Smooth muscle cell (in vitro differentiated cells): ENCODE measurements around the gene ZCCHC3. TPM values are rescaled to one million over a fixed set of nuclear protein-coding genes. Genes with fewer than 3 reads are reported as not detected.
A peak's percentile ranks its signal among the peaks of the same experiment; 100 is the strongest.

Source experiments
- DNase-seq: peaks from one replicate; lab custom pipeline; 2025; ENCODE audit not compliant: unreplicated experiment; lab: John Stamatoyannopoulos, UW
- H2AFZ ChIP-seq: fragments of 200-600 bp; sonication (generic); 2 replicates; pipeline ENCODE4 v1.6.0; 2016; ENCODE audit warnings: antibody characterized with exemption, low read depth, mild to moderate bottlenecking
- H3F3A ChIP-seq: fragments of 200-600 bp; sonication (generic); 2 replicates; pipeline ENCODE4 v1.6.0; 2017; ENCODE audit warnings: antibody characterized with exemption, low read depth
- H3K27ac ChIP-seq: fragments of 200-600 bp; sonication (generic); 2 replicates; pipeline ENCODE4 v1.5.1; 2016; ENCODE audit warnings: low read depth, mild to moderate bottlenecking
- H3K27me3 ChIP-seq: fragments of 200-600 bp; sonication (generic); 2 replicates; pipeline ENCODE4 v1.6.1; 2016; ENCODE audit warnings: low read depth, mild to moderate bottlenecking
- H3K36me3 ChIP-seq: fragments of 200-600 bp; sonication (generic); 2 replicates; pipeline ENCODE4 v1.5.1; 2016; ENCODE audit warnings: low read depth
- H3K4me1 ChIP-seq: fragments of 200-600 bp; sonication (generic); 2 replicates; pipeline ENCODE4 v1.5.1; 2016; ENCODE audit warnings: low read depth
- H3K4me2 ChIP-seq: fragments of 200-600 bp; sonication (generic); 2 replicates; pipeline ENCODE4 v1.6.0; 2016; ENCODE audit warnings: mild to moderate bottlenecking
- H3K4me3 ChIP-seq: fragments of 200-600 bp; sonication (generic); 2 replicates; pipeline ENCODE4 v1.5.1; 2016; ENCODE audit warnings: mild to moderate bottlenecking
- H3K79me2 ChIP-seq: fragments of 200-600 bp; sonication (generic); 2 replicates; pipeline ENCODE4 v1.6.0; 2016; ENCODE audit warnings: low read depth, mild to moderate bottlenecking
- H3K9ac ChIP-seq: fragments of 200-600 bp; sonication (generic); 2 replicates; pipeline ENCODE4 v1.6.0; 2016; ENCODE audit warnings: low read depth
- H3K9me3 ChIP-seq: fragments of 200-600 bp; sonication (generic); replicated peaks from 2 replicates; pipeline ENCODE4 v1.5.1; 2016; ENCODE audit warnings: low read depth
- H4K20me1 ChIP-seq: fragments of 200-600 bp; sonication (generic); 2 replicates; pipeline ENCODE4 v1.6.0; 2016; ENCODE audit warnings: low read depth
- CTCF ChIP-seq: fragments of 200-600 bp; sonication (generic); IDR thresholded peaks from 2 replicates; pipeline ENCODE4 v1.5.1; 2017; ENCODE audit warnings: borderline replicate concordance, mild to moderate bottlenecking, antibody characterized with exemption; ENCODE audit not compliant: insufficient read depth, poor library complexity, severe bottlenecking
- WGBS: methylation state at CpG from one replicate; pipeline ENCODE4 v1.1.7; 2016; ENCODE audit warnings: low lambda C conversion rate; 5-methylcytosine and 5-hydroxymethylcytosine counted together
- polyA plus RNA-seq: library from polyadenylated mRNA; unstranded; fragments of >200 nt; fragmentation: Nextera tagmentation; extraction: Ambion mirVana; gene quantifications from 2 replicates; pipeline ENCODE4 v1.2.1, GENCODE V29; 2016
- total RNA-seq: library from RNA; depleted of rRNA; stranded (reverse); fragments of >200 nt; gene quantifications from 2 replicates; pipeline ENCODE4 v1.2.3, GENCODE V29; 2014

The ZCCHC3 gene
- total and polyA plus RNA-seq, 2 experiments from 2014 or later: 27.7 to 32.4 TPM

GRCh38 chr20:309841-310644, 12.7 kb downstream of the ZCCHC3 start:
- Histone ChIP-seq H3K9ac (peak overlapping the region; percentile 98), H3K4me2 (peak overlapping the region; percentile 90), H3K36me3 (no peaks in the 10 kb centered on the region), H3K27me3 (no peaks in the 10 kb centered on the region), H3F3A (peaks cover 7% of the 10 kb centered on the region), H3K27ac (peak overlapping the region; percentile 99), H3K4me3 (peak overlapping the region; percentile 59), H3K4me1 (peaks cover 19% of the 10 kb centered on the region), H3K9me3 (no peaks in the 10 kb centered on the region), H2AFZ (peak overlapping the region; percentile 71), H4K20me1 (no peaks in the 10 kb centered on the region), H3K79me2 (no peaks in the 10 kb centered on the region)
- 2% methylated on average over 28 of the region's 31 CpGs for WGBS
- peak; percentile 90 for DNase-seq
- no peak for TF ChIP-seq CTCF

- Histone ChIP-seq H3K27me3 (no peaks in the 10 kb centered on the region), H3K4me2 (peak overlapping the region; percentile 81), H3K4me3 (peak overlapping the region; percentile 41), H3K27ac (peak overlapping the region; percentile 99), H3K9ac (no peak overlapping the region), H4K20me1 (no peaks in the 10 kb centered on the region), H3K36me3 (no peaks in the 10 kb centered on the region), H3K9me3 (no peaks in the 10 kb centered on the region), H3F3A (peaks cover 7% of the 10 kb centered on the region), H2AFZ (peak overlapping the region; percentile 15), H3K79me2 (no peaks in the 10 kb centered on the region), H3K4me1 (peaks cover 19% of the 10 kb centered on the region)
- WGBS: 7% methylated on average over 7 of the region's 7 CpGs
- TF ChIP-seq CTCF: no peak
- DNase-seq: no peak
Observed at GRCh38 chr20:310645-311044, 13.3 kb downstream of the ZCCHC3 start.

DNA sequence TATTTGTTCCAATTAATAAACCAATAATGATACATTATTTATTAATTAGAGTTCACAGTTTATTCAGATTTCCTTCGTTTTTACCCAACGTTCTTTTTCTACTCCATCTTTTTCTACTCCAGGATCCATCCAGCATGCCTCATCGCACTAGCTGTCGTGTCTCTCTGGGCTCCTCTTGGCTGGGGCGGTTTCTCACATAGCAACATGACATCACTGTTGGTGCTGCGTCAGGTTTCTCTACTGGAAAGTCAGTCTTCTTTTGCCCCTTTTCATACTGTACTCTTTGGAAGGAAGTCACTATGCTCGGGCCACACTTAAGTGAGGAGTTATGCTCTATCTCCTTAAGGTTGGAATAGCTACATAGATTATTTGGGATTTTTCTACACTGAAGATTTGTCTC, 14.2 kb downstream of the ZCCHC3 start:
- DNase-seq: no peak
- H4K20me1 ChIP-seq: no peaks in the 10 kb centered on the region
- no peaks in the 10 kb centered on the region for H3K79me2 ChIP-seq
- peaks cover 7% of the 10 kb centered on the region for H3F3A ChIP-seq
- H3K27me3 ChIP-seq: no peaks in the 10 kb centered on the region
- no peak overlapping the region for H3K4me2 ChIP-seq
- no peaks in the 10 kb centered on the region for H3K36me3 ChIP-seq
- no peak overlapping the region for H3K9ac ChIP-seq
- H2AFZ ChIP-seq: no peak overlapping the region
- no peak overlapping the region for H3K27ac ChIP-seq
- H3K9me3 ChIP-seq: no peaks in the 10 kb centered on the region
- 90% methylated on average over 7 of the region's 7 CpGs for WGBS
- peaks cover 19% of the 10 kb centered on the region for H3K4me1 ChIP-seq
- TF ChIP-seq CTCF: no peak
- H3K4me3 ChIP-seq: no peak overlapping the region

- Histone ChIP-seq H3K4me2 (no peak overlapping the region), H4K20me1 (no peaks in the 10 kb centered on the region), H3K4me3 (no peak overlapping the region), H3F3A (peaks cover 7% of the 10 kb centered on the region), H3K27ac (no peak overlapping the region), H3K9me3 (no peaks in the 10 kb centered on the region), H3K27me3 (no peaks in the 10 kb centered on the region), H2AFZ (no peak overlapping the region), H3K4me1 (peaks cover 19% of the 10 kb centered on the region), H3K79me2 (no peaks in the 10 kb centered on the region), H3K9ac (no peak overlapping the region), H3K36me3 (no peaks in the 10 kb centered on the region)
- DNase-seq: no peak
- WGBS: 90% methylated on average over 8 of the region's 8 CpGs
- TF ChIP-seq CTCF: no peak
Observed at GRCh38 chr20:312067-312466, 14.7 kb downstream of the ZCCHC3 start.
